Measurements from ENCODE around the gene TMEM30A. TPM values are rescaled to one million over a fixed set of nuclear protein-coding genes. Genes with fewer than 3 reads are reported as not detected.

TMEM30A gene
- polyA plus RNA-seq (2013, experiment 1 of 2; ENCODE audit: insufficient read length): 103 TPM
- polyA plus RNA-seq (2013, experiment 2 of 2; ENCODE audit: insufficient read length): 134 TPM

DNA sequence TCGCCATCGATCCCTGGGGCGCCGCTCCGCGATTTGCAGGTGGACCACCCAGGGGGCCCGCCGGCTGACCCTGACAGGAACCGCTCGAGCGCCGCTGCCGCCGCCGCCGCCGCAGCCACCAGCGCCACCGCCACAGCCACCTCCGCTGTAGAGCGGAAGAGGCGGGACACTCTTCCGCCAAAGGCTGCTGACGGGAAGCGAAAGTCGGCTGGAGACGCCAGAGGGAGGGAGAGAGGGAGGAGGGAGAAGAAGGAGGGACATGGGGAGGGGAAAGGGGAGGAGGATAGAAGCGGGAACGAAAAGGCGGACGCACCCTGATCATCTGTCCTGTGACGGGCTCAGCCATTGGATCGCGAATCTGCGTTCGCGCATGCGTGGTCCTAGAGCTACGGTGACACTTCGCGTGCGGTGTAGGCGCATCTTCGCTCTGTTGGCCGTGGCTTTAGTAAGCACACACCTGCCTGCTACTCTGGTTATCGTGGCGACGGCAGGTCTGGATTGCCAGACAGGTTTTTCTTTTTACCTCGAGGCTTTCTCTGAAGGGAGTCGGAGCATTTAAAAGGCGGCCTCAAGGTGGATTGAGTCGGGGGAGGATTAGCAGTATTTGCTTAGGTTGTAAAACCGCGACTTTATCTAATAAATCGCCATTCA is at the start of gene TMEM30A:
TSS of gene TMEM30A (minus strand) at position 161 of the 651 bp plus-strand sequence. CDS start at position 7, 154 bp downstream.
- DNase-seq: peak; percentile 100

DNA sequence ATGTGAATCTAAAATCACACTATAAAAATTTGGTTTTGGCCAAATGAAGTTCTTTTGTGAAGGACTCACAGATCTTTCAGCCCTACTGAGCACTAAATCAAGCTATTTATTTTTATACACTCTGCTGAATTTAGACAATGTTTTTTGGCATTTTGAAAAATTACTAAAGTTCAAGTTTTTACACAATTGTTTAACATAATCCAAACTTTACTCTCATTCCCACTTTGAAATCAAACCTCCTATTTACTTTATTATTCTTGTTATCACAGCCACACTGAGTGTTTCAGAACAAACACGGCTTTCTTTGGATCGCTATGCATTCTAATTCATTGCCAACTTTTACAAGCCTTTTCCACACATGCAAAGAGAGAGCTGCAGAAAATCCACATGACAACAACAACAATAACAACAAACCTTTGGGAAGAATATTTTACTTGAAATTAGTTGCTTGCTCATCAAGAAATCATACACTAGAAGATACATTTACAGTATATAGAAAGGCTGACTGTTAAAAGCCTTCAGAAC is 49.1 kb upstream of the TMEM30A start:
- DNase-seq: no peak

DNA sequence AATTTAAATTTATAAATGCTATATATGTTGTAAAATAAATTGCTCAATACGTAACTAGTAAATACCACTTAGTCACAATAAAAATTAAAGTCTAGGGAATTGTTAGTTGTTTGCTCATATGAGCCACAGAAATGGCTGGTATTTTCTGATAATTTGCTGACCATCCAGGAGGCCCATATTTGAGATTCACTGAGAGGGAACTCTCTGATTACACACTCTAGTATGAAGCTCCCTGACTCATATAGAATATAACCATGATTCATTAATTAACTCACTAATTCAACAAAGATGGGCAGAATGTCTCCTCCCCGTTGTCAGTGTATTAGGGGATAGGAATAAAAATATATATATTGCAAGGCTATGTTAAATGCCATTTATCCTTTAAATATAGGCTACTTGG is 46.6 kb upstream of the TMEM30A start:
- peak; percentile 96 for DNase-seq

DNA sequence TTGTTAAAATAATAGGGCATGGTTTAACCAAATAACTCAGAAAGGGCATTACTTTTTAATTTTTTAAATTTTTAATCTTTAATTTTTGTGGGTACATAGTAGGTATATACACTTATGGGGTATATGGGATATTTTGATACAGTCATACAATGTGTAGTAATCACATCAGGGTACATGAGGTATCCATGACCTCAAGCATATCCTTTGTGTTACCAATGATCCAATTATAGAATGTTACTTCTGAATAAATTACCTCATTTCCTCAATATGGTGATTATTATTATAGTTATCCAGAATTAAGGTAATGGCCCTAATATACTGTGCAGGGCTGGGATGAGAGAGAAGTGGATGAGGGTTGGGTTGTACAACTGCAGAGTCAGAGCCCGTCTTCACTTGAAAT is 45.1 kb upstream of the TMEM30A start:
- no peak for DNase-seq

DNA sequence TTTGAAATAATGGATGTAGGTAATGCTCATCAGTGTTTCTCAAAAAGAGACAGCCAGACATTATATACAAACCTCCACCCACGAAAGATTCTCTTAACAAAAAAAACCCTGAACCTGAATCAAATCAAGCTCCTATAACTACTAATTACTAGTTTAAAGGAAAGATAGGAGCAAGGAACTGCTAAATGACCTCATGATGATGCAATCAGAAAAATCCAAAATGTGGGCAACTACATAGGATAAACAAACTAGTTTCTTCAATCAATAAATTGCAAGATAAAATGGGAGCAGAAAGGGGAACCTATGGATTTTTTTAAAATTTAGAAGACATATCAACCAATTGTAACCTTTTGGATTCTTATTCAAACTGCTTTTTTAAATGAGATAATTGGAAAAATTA is 43.2 kb upstream of the TMEM30A start:
- DNase-seq: no peak

DNA sequence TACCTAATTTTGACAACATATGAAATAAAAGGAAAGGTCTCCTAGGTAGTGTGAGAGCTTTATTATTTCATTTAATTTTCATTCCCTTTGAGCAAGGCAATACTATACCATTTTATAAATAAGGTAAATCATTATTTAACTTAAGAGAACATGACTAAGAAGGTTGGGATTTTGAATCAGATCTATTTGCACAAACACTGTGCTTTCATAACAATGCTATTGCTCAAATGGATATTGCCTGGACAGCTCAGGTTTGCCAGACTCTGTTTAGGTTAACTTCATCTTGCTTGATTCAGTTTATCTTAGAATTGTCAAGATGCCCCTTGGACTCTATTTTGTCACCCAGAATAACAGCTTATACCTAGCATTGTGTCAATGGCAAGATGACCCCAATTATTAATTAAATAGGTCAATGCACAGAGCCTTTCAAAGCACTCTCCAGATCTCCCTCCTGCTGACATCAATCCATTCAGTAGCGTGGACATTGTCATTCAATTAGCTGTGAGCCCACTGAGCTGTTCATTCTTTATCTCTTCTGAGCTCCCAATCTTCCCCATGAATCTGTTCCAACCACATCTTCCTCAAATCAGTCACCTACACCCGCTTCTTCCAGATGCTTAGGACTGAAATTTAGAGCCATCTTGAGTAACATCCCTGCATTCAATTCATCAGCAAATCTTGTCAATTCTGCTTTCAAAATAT is 42.1 kb upstream of the TMEM30A start:
- no peak for DNase-seq

DNA sequence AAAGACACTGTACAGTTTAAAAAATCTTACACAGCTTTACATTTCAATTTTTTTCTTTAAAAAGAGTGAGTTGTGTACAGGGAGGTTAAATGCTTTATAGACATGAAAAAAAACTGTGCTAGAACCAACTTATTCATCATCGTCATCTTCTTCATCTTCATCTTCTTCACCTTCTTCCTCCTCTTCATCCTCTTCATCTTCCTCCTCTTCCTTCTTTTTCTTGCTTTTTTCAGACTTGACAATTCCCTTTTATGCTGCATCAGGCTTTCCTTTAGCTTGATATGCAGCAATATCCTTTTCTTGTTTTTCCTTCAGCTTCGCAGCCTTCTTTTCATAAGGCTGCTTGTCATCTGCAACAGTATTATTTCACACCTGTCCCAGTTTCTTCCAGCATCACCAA is 34.3 kb upstream of the TMEM30A start:
- DNase-seq: no peak

DNA sequence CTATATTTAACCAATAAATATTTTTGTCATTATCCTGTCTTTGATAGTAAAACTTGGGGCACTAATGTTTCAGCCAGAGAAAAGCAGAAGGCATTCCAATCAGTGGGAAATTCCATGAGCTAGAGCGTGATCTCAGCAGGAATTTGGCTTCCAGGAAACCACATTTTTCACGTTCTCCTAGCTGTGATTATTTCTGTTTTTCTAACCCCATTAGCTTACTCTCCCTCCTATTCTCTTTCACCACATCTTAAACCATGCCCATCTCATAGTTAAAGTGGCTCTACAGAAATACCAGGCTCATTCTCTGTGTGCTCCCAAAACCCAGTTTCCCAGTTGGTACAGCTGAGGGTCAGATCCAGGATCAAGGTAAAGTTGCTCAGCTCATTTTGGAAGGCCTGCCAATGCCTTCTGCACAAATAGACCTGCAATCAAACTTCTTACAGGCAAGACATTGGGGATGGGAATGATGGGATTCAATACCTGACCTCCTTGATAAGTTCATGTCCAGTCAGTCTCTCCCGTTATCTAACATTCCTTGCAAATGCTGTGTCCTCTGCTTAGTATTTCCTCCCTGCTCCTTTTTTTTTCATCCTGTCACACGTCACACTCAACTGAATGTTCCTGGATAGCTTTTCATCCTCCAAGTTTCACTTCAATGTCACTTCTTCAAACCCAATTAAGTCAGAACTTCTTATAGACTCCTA is 33.1 kb upstream of the TMEM30A start:
- DNase-seq: peak; percentile 93

DNA sequence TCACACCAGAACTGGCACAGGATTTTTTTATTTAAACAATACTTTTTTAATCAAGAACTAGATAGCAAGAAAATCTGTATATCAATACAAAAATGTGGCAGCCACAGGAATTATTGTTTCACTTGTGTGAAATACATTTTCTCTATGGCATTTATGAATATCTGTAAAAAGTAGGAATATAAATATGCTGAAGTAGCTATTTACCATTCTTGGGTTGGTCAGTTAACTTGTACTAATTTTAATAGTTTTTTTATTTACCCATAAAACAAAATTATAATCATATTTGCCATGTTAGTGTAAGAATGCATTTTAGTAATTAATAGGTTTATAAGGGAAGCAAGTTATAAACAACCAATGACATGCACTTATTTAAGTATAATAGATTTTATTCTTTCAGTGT is 31.4 kb upstream of the TMEM30A start:
- DNase-seq: no peak

DNA sequence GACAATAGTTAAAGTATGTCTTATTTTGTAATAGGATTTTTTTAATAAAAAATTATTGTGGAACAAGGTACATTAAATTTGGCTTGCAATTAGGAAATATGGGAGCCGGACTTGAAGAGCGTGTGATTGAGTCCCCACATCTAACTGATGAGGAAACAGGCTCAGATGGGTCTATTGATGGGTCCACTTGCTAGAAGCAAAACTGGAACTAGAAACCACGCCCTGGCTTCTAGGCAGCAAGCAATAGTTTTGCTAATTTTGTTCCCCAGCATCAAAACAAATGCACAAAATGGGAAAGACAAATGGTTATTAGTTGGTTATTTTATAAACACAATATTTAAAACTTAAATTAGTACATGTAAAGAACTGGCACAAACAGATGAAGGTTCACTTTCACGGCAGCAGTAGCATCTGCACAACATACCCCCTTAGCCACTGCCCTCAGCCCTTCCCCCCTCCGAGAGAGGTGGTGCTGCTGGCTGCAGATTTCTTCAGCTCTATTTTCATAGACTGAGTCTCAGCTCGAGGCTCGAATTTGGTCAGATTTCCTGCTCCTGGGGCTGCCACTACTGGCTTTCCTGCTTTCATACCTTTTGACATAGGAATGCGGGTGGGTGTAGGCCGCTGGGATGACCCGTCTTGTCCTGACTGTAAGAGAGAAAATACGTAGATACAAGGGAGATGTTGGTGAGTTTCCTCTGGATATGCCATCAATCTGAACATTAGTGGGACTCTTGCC is 23.8 kb upstream of the TMEM30A start:
- no peak for DNase-seq

DNA sequence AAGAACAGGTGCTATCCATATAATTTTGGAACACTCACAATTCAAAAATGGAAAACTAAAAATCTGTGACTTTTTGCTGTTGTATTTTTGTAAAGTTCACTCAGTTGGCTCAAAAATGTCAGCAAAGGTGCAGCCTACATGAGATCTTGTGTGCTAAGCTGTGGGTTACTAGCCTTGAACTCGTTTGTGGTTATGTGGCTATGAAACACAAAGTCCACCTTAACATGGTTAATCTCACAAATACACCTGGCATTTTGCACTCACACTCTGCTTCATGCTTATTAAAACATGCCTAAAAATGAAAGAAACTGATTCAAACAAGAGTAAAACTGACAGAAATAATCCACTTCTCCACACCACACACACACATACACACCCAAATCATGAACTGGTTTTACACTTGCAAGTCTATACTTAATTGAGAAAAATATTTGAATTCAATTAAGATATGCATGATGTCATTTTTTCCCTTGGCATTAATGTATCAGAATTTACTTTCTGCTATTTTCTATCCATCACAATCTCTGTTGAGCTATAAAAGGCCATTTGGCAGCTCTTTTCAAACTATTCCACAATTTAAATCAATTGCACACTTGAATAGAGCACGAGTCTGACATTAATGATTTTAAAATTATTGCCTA is 22.9 kb upstream of the TMEM30A start:
- no peak for DNase-seq

DNA sequence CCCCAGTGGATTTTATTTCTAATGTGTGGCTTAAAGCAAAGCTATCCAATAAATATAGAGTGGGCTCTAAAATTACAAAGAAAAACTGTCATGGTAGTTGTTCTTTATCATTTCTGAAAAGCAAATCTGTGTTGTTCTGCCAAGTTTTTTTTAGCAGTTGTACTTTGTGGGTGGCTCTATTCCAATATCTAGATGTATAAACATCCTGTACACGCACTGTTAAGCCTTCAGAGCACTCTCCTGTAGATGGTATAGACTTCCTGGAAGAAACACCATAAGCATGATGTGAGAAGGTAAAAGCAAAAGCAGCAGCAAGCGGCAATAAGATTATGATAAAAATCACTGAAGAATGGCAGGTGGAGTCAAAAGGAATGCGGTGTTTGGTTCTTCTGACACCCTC is 21.5 kb upstream of the TMEM30A start:
- no peak for DNase-seq

DNA sequence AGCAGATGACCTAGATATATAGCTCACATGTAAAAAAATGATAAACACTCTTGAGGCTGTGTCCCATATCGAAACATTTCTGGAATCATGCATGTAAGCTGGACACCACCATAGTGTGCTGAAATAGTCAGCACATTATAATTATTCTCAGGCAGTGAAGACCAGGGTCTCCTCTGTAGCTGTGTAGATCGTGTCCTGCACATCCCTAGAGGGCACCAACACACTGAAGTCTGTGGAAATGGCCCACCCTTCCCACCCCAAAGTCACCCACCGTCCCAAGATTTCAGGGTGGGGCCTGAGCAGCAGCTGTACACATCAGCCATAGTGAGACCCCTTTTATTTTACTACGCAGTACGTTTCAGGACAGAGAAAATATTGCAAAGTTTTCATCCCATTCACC is 21.0 kb upstream of the TMEM30A start:
- no peak for DNase-seq

DNA sequence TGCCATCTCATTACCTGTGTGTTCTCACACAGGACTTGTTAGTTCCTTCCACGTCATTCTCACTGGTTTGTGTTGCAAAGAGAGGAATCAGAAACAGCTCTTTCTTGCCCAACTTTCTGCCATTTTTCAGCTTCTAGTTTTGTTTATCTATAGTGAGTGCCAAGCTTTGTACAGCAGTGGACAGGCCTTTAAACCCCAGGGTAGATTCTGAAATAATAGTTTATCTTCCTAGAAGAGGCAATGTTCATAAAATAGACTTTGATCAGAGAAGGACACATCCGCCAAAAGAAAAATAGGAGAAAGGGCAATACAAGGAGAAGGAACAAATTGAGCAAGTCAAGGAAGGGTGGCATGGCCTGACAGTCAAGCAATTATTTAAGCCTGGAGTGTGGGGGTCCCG is 17.7 kb upstream of the TMEM30A start:
- DNase-seq: no peak

DNA sequence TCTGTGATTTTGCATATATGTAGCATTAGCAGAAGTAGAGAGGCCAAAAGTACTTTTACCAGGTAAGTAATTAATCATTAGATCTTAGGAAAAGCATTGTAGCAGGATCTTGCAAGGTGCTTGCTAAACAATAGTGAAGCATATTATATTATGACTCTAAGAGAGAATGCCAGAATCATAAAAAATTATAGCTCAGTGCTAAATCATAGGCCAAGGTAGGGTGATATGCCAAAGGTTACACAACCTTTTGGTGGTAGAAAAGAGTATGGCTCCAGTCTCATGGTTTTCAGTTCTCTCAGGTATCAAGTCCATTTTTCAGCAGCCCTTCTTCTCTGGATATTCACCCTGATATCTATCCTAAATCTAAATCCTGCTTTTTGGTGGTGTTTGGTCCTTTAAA is 16.9 kb upstream of the TMEM30A start:
- no peak for DNase-seq

DNA sequence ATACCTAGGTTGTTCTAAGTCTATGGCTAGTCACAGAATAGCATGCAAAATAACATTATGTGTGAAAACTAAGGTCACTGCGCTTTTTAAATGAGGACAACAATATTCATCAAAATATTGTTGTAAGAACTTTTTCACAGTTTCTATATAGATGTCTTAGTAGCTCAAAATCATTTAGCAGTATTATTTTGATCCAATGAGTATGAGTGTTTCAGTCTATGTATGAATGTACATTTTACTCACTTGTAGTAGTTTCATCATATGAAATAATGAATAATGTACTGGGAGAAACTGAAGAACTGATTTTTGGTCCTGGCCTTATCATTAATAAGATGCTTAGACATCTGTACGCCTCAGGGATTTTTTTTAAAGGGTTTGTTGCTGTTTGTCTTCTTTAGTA is 16.5 kb upstream of the TMEM30A start:
- DNase-seq: no peak

DNA sequence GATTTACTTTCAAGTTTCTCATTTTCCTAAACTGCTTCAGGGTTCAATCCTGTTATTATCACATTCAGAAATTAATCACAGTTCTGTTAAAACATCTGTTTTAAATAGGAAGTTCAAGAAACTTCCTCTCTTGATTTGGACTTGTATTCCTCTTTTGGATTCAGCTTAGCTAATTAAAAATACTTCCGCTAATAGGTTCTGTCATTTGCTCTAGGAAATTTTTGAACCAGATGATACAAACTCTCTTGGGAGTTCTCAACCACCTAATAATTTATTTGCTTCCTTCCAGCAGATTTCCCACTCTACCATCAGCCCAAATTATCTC is 15.9 kb upstream of the TMEM30A start:
- no peak for DNase-seq

DNA sequence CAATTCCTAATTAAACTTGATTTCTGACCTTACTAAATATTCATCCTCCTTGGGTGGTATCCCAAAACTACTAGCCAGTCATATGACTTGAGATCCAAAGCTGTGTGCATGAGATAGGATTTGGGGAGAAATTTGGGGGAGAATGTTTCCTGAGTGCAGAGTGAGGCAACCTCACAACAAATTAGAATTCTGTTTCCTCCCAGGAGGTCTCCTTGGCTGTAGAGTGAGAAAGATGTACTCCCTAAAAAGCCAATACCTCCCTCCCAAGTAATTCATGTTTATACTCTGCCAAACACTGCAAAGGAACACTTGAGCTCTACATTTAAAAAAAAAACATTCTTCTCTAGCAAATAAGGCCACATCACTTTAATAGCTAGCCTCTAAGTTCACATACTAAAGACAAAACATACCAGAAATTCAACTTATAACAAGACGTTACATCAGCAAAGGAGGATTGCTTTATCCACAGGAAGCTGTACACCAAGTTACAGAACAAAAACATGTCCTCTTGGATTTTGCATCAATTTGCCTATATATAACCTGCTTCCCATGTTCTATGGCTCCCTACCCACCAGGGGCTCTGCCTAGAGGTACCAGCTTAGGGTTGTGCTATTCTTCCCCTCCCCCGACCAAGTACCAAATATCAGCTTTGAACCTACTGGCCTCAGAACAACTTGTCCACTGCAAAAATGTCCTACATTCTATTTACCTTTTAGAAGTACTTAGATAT is 15.4 kb upstream of the TMEM30A start:
- peak; percentile 52 for DNase-seq

DNA sequence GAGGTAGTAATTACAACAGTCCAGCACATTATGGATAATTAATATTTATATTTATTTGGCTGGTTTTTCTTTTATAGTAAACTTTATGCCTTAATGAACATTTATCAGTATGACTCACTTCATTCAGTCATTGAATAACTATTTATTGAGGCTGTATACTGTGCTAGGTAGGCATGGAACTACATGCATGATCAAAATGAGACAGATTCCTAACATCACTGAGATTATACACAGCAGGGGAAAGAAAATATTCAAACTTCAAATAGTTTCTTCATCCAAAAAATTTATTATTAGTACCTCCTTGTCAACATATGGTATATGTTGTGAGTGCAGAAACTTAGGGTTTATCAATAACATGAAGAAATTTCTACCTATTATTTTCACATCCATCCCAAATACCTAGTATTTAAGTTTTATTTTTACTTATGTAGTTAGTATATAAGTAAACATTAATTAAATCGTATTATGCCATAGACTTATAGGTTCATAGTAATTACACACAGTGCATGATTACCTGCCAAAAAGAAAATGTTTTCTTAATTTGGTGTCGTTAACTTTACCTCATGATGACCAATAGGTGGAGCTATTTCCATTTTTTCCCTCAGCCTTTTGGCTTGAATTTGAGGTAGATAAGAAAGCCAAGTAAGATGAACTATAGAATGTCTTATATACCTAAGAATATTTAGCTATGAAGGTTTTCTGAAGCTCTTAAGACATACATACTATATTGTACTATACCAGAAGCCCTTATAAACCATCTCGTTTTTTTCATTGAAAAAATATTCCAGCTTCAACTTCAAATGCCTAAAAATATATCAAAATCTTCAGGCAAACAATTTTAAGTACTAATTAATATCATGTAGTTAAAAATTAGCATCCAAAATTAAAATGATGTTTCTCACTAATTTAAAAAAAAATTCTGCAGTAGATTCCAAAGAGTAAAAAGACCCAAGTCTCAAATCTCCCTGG is 12.5 kb upstream of the TMEM30A start:
- DNase-seq: peak; percentile 69

DNA sequence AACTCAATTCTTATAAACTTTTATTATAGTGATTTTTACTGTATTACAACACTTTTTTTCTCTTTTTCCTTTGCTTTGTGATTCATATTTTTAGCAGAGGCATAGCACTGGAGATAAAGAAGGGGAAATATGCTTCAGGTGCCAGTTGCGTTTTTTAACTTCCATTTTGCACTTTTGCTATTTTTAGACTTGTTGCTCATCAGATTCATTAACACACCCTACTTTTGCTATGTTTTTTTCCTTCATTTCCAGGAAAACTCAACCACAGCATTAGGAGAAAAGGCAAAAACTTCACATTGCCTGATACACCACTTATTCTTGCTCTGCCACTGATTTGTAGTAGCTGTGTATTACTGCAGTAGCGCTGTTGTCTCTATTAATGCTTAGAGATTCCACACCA is 8.0 kb upstream of the TMEM30A start:
- no peak for DNase-seq

All from fibroblast of skin of back (primary cell).